ENCODE data around the gene KLRK1.
A peak's percentile ranks its signal among the peaks of the same experiment; 100 is the strongest.
"Not testable (repeated sequence)": the region's sequence is repeated elsewhere in the genome, so short reads cannot be mapped to it uniquely, and the experiment has no call there.

The KLRK1 gene

GRCh38 chr12:10374624-10375018, 15.2 kb downstream of the KLRK1 start:
- Histone ChIP-seq H3K4me2 (peak overlapping the region; percentile 43 to 73 (median 55); a peak in 20 of 22 replicates), H3K27ac (peak overlapping the region in 10 of 11 experiments; percentile 31 to 78 (median 66); a peak in 19 of 22 replicates), H4K20me1 (no peaks in the 10 kb centered on the region), H3K27me3 (no peaks in the 10 kb centered on the region), H3K36me3 (no peaks in the 10 kb centered on the region; a peak in 1 of 22 replicates), H3K9ac (peak overlapping the region in 9 of 11 experiments; percentile 6 to 64 (median 45); a peak in 10 of 22 replicates), H3K9me3 (replicated peaks in 1 of 11) (peaks cover 0 to 24% (median 6%) of the 10 kb centered on the region in 11 experiments; a peak in 10 of 22 replicates), H3K4me1 (peaks cover 19 to 45% (median 32%) of the 10 kb centered on the region in 10 experiments), H3K4me3 (no peak overlapping the region)
- TF ChIP-seq Cebpa-rat (IDR thresholded peaks at IDR 0.05), result no peak

DNA sequence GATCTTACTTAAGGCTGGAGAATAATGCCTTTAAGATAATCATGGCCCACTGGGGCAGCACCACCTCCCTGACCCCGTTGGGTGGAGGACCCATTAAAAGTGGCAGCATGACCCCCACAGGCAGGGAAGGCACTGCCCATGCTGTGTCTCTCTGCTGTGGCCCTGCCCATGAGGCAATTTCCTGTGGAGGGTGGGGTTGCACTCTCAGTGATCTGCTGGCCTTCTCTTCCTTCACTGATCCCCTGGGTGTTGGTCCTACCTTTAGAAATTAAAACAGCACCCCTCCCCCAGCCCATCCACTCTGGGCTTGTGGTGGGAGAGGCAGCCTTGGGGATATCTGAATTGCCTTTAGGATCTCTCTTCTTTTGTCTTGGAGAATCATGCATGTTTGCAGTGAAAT, 17.3 kb downstream of the KLRK1 start:
- Histone ChIP-seq H3K36me3 (peaks cover 0 to 3% (median 0%) of the 10 kb centered on the region in 11 experiments; a peak in 1 of 22 replicates), H3K4me2 (peak overlapping the region; percentile 62 to 83 (median 73)), H3K27me3 (no peaks in the 10 kb centered on the region), H4K20me1 (no peaks in the 10 kb centered on the region), H3K9ac (peak overlapping the region in 3 of 11 experiments; percentile 6 to 23 (median 7); a peak in 5 of 22 replicates), H3K9me3 (replicated peaks in 1 of 11) (peaks cover 11 to 39% (median 18%) of the 10 kb centered on the region in 11 experiments), H3K4me1 (peaks cover 19 to 45% (median 32%) of the 10 kb centered on the region in 10 experiments), H3K4me3 (0 out of 20 replicates have a peak overlapping the region, but pooled peaks of 2 of the 10 experiments have one; percentile 4 to 16), H3K27ac (peak overlapping the region in 10 of 11 experiments; percentile 30 to 78 (median 60); a peak in 18 of 22 replicates)
- TF ChIP-seq Cebpa-rat (IDR thresholded peaks at IDR 0.05), result peak in 2 of 11 experiments; percentile 10 to 35; a peak in 1 of 22 replicates

- H3K9ac ChIP-seq, result peak overlapping the region in 2 of 11 experiments; percentile 6 to 23; a peak in 3 of 22 replicates
- not testable (repeated sequence) for H4K20me1 ChIP-seq, H3K27me3 ChIP-seq, H3K36me3 ChIP-seq
- peaks cover 19 to 45% (median 32%) of the 10 kb centered on the region in 10 experiments for H3K4me1 ChIP-seq
- peak overlapping the region; percentile 62 to 83 (median 73) for H3K4me2 ChIP-seq
- peaks cover 15 to 45% (median 23%) of the 10 kb centered on the region in 11 experiments for H3K9me3 ChIP-seq (replicated peaks in 1 of 11)
- H3K4me3 ChIP-seq, result 0 out of 20 replicates have a peak overlapping the region, but pooled peaks of 1 of the 10 experiments have one; percentile 16
- peak overlapping the region in 10 of 11 experiments; percentile 30 to 78 (median 60); a peak in 18 of 22 replicates for H3K27ac ChIP-seq
Measured at GRCh38 chr12:10371893-10372535, 17.8 kb downstream of the KLRK1 start.

DNA sequence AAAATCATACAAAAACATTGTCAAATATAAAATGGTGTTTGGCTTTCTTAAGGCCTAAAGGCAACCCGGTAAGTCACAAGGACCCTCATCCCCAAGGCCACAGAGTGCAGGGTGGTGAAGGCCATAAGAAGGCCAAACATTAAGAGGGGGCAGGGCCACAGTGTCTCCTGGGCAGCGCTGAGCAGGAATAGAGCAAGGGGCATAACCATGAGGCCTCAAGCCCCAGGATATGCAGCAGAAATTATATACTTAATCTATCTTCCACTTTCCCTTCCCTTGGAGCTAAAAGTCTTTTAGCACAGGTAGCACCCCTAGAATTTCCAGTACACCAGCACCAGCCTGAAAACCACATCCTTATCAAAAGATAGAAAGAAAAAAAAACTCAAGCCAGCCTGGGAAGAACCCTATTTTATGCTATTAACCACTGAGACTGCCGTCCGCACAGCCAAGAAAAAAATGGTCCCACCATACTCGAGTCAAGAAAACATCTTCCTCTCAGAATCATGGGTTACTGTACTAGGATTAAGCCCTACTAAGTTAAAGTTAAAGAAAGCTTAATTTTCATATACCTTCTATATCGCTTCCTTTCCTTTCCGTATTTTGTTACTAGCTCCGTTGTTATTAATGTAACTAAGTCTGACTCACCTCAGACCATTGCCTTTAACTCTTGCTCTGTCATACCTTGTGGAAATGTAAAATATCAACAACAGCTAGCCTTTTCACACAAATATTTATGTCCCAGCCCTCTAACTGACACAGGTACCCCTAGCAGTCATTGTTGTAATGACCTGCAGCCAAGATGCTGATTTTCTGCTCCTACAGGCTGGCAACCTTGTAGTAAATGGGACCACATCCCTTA, 20.1 kb downstream of the KLRK1 start:
- no peak for TF ChIP-seq Cebpa-rat (IDR thresholded peaks at IDR 0.05)
- Histone ChIP-seq H3K4me2 (no peak overlapping the region), H3K9ac (no peak overlapping the region), H3K4me1 (peaks cover 33 to 55% (median 45%) of the 10 kb centered on the region in 10 experiments), H3K27me3 (no peaks in the 10 kb centered on the region), H3K27ac (no peak overlapping the region), H3K9me3 (replicated peaks in 1 of 11) (peaks cover 15 to 37% (median 20%) of the 10 kb centered on the region in 11 experiments), H4K20me1 (no peaks in the 10 kb centered on the region), H3K36me3 (peaks cover 0 to 3% (median 0%) of the 10 kb centered on the region in 11 experiments; a peak in 1 of 22 replicates), H3K4me3 (no peak overlapping the region)

- H3K4me3 ChIP-seq, result no peak overlapping the region
- no peak overlapping the region for H3K27ac ChIP-seq
- peaks cover 35 to 51% (median 46%) of the 10 kb centered on the region in 10 experiments for H3K4me1 ChIP-seq
- no peak overlapping the region for H3K9ac ChIP-seq
- peaks cover 0 to 3% (median 0%) of the 10 kb centered on the region in 11 experiments; a peak in 1 of 22 replicates for H3K36me3 ChIP-seq
- no peak overlapping the region for H3K4me2 ChIP-seq
- TF ChIP-seq Cebpa-rat (IDR thresholded peaks at IDR 0.05), result no peak
- H4K20me1 ChIP-seq, result no peaks in the 10 kb centered on the region
- H3K9me3 ChIP-seq (replicated peaks in 1 of 11), result peaks cover 15 to 37% (median 20%) of the 10 kb centered on the region in 11 experiments
- no peaks in the 10 kb centered on the region for H3K27me3 ChIP-seq
Measured at GRCh38 chr12:10368206-10369171, 21.4 kb downstream of the KLRK1 start.

GRCh38 chr12:10367714-10368113, 22.1 kb downstream of the KLRK1 start:
- H3K4me2 ChIP-seq, H3K36me3 ChIP-seq, H3K27ac ChIP-seq, H4K20me1 ChIP-seq, H3K9ac ChIP-seq, H3K27me3 ChIP-seq, H3K4me3 ChIP-seq: not testable (repeated sequence)
- H3K9me3 ChIP-seq (replicated peaks in 1 of 11), result peaks cover 15 to 37% (median 20%) of the 10 kb centered on the region in 11 experiments
- peaks cover 36 to 51% (median 47%) of the 10 kb centered on the region in 10 experiments for H3K4me1 ChIP-seq

DNA sequence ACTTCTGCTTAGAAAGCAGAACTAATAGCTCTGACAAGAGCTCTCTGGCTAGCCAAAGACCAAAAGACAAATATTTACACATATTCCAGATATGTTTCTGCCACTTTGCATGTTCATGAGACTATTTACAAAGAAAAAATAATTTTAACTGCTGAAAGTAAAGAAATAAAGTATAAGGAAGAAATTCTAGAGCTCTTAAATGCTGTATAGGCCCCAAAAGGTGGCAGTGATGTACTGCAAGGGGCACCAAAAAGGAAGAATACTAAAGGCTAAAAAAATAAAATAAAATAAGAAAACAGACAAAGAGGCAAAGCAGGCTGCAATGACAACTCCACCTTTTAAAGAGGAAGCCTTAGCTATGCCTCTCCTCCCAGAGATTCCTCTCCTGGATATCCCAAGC, 23.0 kb downstream of the KLRK1 start:
- Histone ChIP-seq H3K4me3 (no peak overlapping the region), H3K4me2 (no peak overlapping the region), H4K20me1 (no peaks in the 10 kb centered on the region), H3K27me3 (no peaks in the 10 kb centered on the region), H3K9me3 (replicated peaks in 1 of 11) (peaks cover 15 to 37% (median 20%) of the 10 kb centered on the region in 11 experiments), H3K9ac (no peak overlapping the region), H3K4me1 (peaks cover 37 to 51% (median 43%) of the 10 kb centered on the region in 10 experiments), H3K27ac (no peak overlapping the region), H3K36me3 (peaks cover 0 to 3% (median 0%) of the 10 kb centered on the region in 11 experiments; a peak in 1 of 22 replicates)
- TF ChIP-seq Cebpa-rat (IDR thresholded peaks at IDR 0.05), result no peak
